ENCODE data around the gene NPRL2. TPM values are rescaled to one million over a fixed set of nuclear protein-coding genes. Genes with fewer than 3 reads are reported as not detected.
"Not testable (repeated sequence)": the region's sequence is repeated elsewhere in the genome, so short reads cannot be mapped to it uniquely, and the experiment has no call there.

Gene NPRL2
- total and polyA plus RNA-seq, 2 experiments from 2014 or later: 33.2 to 51.9 TPM

DNA sequence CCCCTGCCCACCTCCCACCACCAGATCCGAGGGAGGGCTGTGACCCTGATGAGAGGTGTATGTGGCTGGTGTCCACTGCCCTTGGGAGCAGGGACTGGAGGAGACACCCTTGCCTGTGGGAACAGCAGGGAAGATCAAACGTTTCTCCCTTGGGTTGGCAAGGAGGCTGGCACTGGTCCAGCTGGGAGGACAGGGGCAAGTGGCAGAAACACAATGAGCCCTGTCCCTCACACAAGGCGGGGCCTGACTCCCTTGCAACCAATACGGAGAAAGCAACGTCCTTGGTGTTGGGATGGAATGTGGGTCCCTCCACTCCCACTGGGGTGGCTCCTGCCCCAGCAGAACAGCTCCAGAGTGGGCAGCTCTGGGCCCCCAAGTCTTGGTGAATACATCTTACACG lies 33.3 kb downstream of the NPRL2 start:
- Histone ChIP-seq H3K9me3 (ENCODE audit: low read depth) (no peaks in the 10 kb centered on the region), H3K27ac (no peak overlapping the region), H3K4me3 (no peak overlapping the region), H3K27me3 (no peaks in the 10 kb centered on the region), H3K4me1 (ENCODE audit: low read depth) (peaks cover 15% of the 10 kb centered on the region), H3K36me3 (peaks cover 24% of the 10 kb centered on the region)
- no peak for TF ChIP-seq CTCF (IDR thresholded peaks at IDR 0.05; ENCODE audit: low read depth, low read length)
- DNase-seq (ENCODE audit: low read depth in 1 of 2, low spot score in 1 of 2): no peak

DNA sequence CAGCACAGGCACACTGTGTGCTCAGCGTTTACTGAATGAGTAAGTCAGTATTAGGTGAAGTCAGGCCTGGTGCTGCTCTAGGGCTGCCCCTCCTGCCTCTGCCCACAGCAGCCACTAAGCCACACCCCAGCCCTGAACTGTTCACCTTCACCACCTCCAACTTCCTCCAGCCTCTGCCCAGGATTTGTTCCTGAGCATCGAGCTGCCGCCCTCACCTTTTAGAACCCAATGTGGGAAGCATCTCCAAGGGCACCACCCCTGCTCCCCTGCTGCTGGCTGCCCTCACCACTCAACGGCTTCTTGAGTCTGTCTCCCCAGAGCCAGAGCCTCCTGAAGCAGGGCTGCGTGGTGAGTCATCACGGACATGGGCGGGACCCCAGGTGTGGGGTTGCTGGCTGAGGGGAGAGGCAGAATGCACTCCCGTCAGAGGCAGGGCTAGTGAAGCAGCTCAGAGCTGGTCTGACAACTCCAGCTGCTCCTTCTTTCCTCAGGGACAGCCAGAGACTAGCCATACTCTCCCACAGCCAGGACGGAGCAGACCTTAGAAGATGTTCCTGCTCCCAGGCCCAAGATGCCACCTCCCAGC lies 33.8 kb downstream of the NPRL2 start:
- no peak for DNase-seq (ENCODE audit: low read depth in 1 of 2, low spot score in 1 of 2)

DNA sequence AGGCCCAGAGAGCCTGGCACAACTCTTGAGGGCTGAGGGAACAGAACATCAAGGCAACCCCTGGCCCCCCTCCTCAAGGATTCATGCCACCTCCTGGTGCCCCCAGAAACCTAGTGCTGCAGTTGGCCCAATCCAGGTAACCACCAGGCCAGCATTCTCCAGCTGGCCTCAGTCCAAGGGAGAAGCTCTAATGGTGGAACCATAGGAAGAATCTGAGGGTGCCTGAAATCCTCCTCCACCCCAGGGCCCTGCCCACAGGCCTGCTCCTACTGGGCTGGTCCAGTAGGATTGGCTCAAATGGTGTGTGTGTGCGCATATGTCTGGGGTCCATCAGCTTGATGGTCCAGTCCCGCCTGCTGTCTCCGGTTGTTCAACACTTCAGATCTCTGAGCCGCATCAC lies 35.8 kb downstream of the NPRL2 start:
- Histone ChIP-seq H3K4me1 (ENCODE audit: low read depth) (peaks cover 4% of the 10 kb centered on the region), H3K36me3 (peaks cover 24% of the 10 kb centered on the region), H3K9me3 (ENCODE audit: low read depth) (no peaks in the 10 kb centered on the region), H3K27me3 (no peaks in the 10 kb centered on the region), H3K4me3 (no peak overlapping the region), H3K27ac (no peak overlapping the region)
- DNase-seq (ENCODE audit: low read depth in 1 of 2, low spot score in 1 of 2): no peak
- TF ChIP-seq CTCF (IDR thresholded peaks at IDR 0.05; ENCODE audit: low read depth, low read length): no peak

More for the DNA sequence above, 33.8 kb downstream of the NPRL2 start:
- peaks cover 10% of the 10 kb centered on the region for H3K4me1 ChIP-seq (ENCODE audit: low read depth)
- no peaks in the 10 kb centered on the region for H3K27me3 ChIP-seq
- no peak for TF ChIP-seq CTCF (IDR thresholded peaks at IDR 0.05; ENCODE audit: low read depth, low read length)
- H3K9me3 ChIP-seq (ENCODE audit: low read depth): no peaks in the 10 kb centered on the region
- no peak overlapping the region for H3K4me3 ChIP-seq
- H3K27ac ChIP-seq: no peak overlapping the region
- H3K36me3 ChIP-seq: peaks cover 24% of the 10 kb centered on the region

DNA sequence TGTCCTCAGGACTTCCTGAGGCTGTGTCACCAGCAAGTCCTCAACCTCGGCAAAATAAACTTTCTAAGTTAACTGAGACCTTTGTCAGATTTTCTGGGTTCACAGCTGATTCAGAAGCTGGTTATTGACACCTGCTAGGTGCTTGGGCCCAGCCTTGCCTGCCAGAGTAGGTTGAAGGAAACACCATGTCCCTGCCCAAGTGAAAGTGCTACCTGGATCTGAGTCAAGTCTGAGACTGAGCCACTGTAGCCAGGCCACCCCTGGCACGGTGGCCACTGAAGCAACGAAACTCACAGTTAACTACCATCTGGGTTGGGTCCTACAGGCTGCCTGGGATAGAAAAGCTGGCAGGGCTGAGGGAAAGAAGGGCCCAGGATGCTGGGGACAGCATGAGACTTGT lies 36.2 kb downstream of the NPRL2 start:
- no peak overlapping the region for H3K27ac ChIP-seq
- no peak for TF ChIP-seq CTCF (IDR thresholded peaks at IDR 0.05; ENCODE audit: low read depth, low read length)
- no peak overlapping the region for H3K4me3 ChIP-seq
- no peaks in the 10 kb centered on the region for H3K9me3 ChIP-seq (ENCODE audit: low read depth)
- no peaks in the 10 kb centered on the region for H3K4me1 ChIP-seq (ENCODE audit: low read depth)
- no peaks in the 10 kb centered on the region for H3K27me3 ChIP-seq
- H3K36me3 ChIP-seq: peaks cover 19% of the 10 kb centered on the region
- DNase-seq (ENCODE audit: low read depth in 1 of 2, low spot score in 1 of 2): no peak

DNA sequence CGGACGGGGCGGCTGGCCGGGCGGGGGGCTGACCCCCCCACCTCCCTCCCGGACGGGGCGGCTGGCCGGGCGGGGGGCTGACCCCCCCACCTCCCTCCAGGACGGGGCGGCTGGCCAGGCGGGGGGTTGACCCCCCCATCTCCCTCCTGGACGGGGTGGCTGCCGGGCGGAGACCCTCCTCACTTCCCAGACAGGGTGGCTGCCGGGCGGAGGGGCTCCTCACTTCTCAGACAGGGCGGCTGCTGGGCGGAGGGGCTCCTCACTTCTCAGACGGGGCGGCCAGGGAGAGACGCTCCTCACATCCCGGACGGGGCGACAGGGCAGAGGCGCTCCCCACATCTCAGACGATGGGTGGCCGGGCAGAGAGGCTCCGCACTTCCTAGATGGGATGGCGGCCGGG lies 38.5 kb downstream of the NPRL2 start:
- H3K36me3 ChIP-seq; H3K4me3 ChIP-seq; DNase-seq (ENCODE audit: low read depth in 1 of 2, low spot score in 1 of 2); H3K4me1 ChIP-seq (ENCODE audit: low read depth); H3K9me3 ChIP-seq (ENCODE audit: low read depth); H3K27ac ChIP-seq; H3K27me3 ChIP-seq: not testable (repeated sequence)

- H3K4me1 ChIP-seq (ENCODE audit: low read depth): peaks cover 8% of the 10 kb centered on the region
- no peak for TF ChIP-seq CTCF (IDR thresholded peaks at IDR 0.05; ENCODE audit: low read depth, low read length)
- no peaks in the 10 kb centered on the region for H3K27me3 ChIP-seq
- H3K36me3 ChIP-seq: no peaks in the 10 kb centered on the region
- peaks cover 4% of the 10 kb centered on the region for H3K9me3 ChIP-seq (ENCODE audit: low read depth)
- H3K4me3 ChIP-seq: no peak overlapping the region
- H3K27ac ChIP-seq: no peak overlapping the region
- no peak for DNase-seq (ENCODE audit: low read depth in 1 of 2, low spot score in 1 of 2)
Measured at GRCh38 chr3:50304601-50305000, 46.0 kb downstream of the NPRL2 start.
